A549 (cell line): Measurements from ENCODE around the gene ATP5MC3. TPM values are rescaled to one million over a fixed set of nuclear protein-coding genes. Genes with fewer than 3 reads are reported as not detected.

ENCODE experiments used
- ATAC-seq, 2 experiments: fragments of 200-7000 bp in 1 of 2; fragments of >200 bp in 1 of 2; cut with Nextera tagmentation in 1 of 2; cut with Tn5 transposase in 1 of 2; 3 replicates each; pipeline versions ENCODE4 v1.8.0 to v1.9.1; 2018 to 2020; ENCODE audit warnings: mild to moderate bottlenecking in 1 of 2, moderate library complexity in 1 of 2
- CTCF ChIA-PET: fragments of 300-600 bp; sonication (Branson Sonifier 250); formaldehyde crosslinking; extraction: SDS; loops from one replicate; lab custom pipeline; 2021; ENCODE audit warnings: antibody characterized with exemption, inconsistent platforms; lab: Yijun Ruan, JAX
- POLR2A ChIA-PET: fragments of 350-600 bp; formaldehyde crosslinking; extraction: SDS; loops from one replicate; lab custom pipeline; 2021; ENCODE audit warnings: antibody characterized with exemption, inconsistent platforms; lab: Yijun Ruan, JAX
- DNase-seq, 2 experiments: peaks; one replicate each; pipeline versions ENCODE4 v3.0.0 to v3.0.0-alpha.2; 2011 to 2016; ENCODE audit warnings: low read depth in 1 of 2, low spot score in 1 of 2
- FAIRE-seq: peaks from 2 replicates; lab custom pipeline; 2011; peaks lifted over from hg19 to GRCh38; lab: Jason Lieb, UNC
- H3K27ac ChIP-seq, 2 experiments: fragments of >200 bp; sonication (Bioruptor Twin); formaldehyde crosslinking; 3 replicates each; pipeline ENCODE4 v1.5.1; 2016 to 2017
- H3K4me1 ChIP-seq: fragments of >200 bp; sonication (Bioruptor Twin); formaldehyde crosslinking; 3 replicates; pipeline ENCODE4 v1.6.1; 2016
- H3K4me2 ChIP-seq: fragments of >200 bp; sonication (Bioruptor Twin); formaldehyde crosslinking; 3 replicates; pipeline ENCODE4 v1.6.1; 2016
- H3K4me3 ChIP-seq: fragments of >200 bp; sonication (Bioruptor Twin); formaldehyde crosslinking; 3 replicates; pipeline ENCODE4 v1.5.1; 2016
- H3K9me3 ChIP-seq: fragments of >200 bp; sonication (Bioruptor Twin); formaldehyde crosslinking; 3 replicates; pipeline ENCODE4 v1.6.1; 2016
- BHLHE40 ChIP-seq: IDR thresholded peaks from 2 replicates; pipeline ENCODE4 v1.6.1; 2012; ENCODE audit warnings: low read depth, low read length, inconsistent platforms
- CEBPB ChIP-seq, 2 experiments: fragments of >200 bp in 1 of 2; sonication (Bioruptor Twin) in 1 of 2; formaldehyde crosslinking in 1 of 2; IDR thresholded peaks; 2 replicates each; pipeline ENCODE4 v1.6.1; 2012 to 2016
- CHD2 ChIP-seq: fragments of 150-350 bp; IDR thresholded peaks from 2 replicates; pipeline ENCODE4 v1.6.1; 2014; ENCODE audit warnings: low read length; ENCODE audit not compliant: partially characterized antibody
- CHD4 ChIP-seq: fragments of 200-600 bp; sonication (generic); IDR thresholded peaks from 2 replicates; pipeline ENCODE4 v1.6.1; 2016; ENCODE audit warnings: antibody characterized with exemption, mild to moderate bottlenecking, borderline replicate concordance
- EHF ChIP-seq: fragments of 250-450 bp; sonication (Bioruptor Pico); IDR thresholded peaks from 2 replicates; pipeline ENCODE4 v1.5.0; 2020; ENCODE audit warnings: mild to moderate bottlenecking
- EHMT2 ChIP-seq: fragments of 200-600 bp; sonication (generic); IDR thresholded peaks from 2 replicates; pipeline ENCODE4 v1.6.1; 2016; ENCODE audit warnings: antibody characterized with exemption, low read depth, mild to moderate bottlenecking, moderate library complexity
- EP300 ChIP-seq, 2 experiments: fragments of >200 bp; sonication (Bioruptor Twin); formaldehyde crosslinking; IDR thresholded peaks; 2 replicates in 1 of 2; 3 replicates in 1 of 2; pipeline ENCODE4 v1.6.1; 2016 to 2017
- ESRRA ChIP-seq: fragments of 150-350 bp; IDR thresholded peaks from 2 replicates; pipeline ENCODE4 v1.6.1; 2014; ENCODE audit warnings: mild to moderate bottlenecking, low read length, borderline replicate concordance
- FOSL2 ChIP-seq, 2 experiments: fragments of 450-650 bp in 1 of 2; fragments of >200 bp in 1 of 2; sonication (Bioruptor Twin) in 1 of 2; formaldehyde crosslinking; IDR thresholded peaks; 2 replicates each; pipeline versions ENCODE4 v1.5.0 to v1.6.1; 2016 to 2020; ENCODE audit warnings: mild to moderate bottlenecking in 1 of 2, moderate library complexity in 1 of 2
- FOXS1 ChIP-seq: fragments of 250-450 bp; sonication (Bioruptor Pico); IDR thresholded peaks from 2 replicates; pipeline ENCODE4 v1.5.0; 2020; ENCODE audit warnings: mild to moderate bottlenecking, moderate library complexity
- GATA3 ChIP-seq: IDR thresholded peaks from 2 replicates; pipeline ENCODE4 v1.6.1; 2012; ENCODE audit warnings: borderline replicate concordance
- HOXB5 ChIP-seq: fragments of 250-450 bp; sonication (Bioruptor Pico); IDR thresholded peaks from 2 replicates; pipeline ENCODE4 v1.5.0; 2020; ENCODE audit warnings: mild to moderate bottlenecking, moderate library complexity
- JUN ChIP-seq, 2 experiments: fragments of >200 bp; sonication (Bioruptor Twin); formaldehyde crosslinking; IDR thresholded peaks; 2 replicates in 1 of 2; 3 replicates in 1 of 2; pipeline ENCODE4 v1.6.1; 2016 to 2017
- KDM5A ChIP-seq: fragments of 200-600 bp; sonication (generic); IDR thresholded peaks from 2 replicates; pipeline ENCODE4 v1.6.1; 2016; ENCODE audit warnings: antibody characterized with exemption, mild to moderate bottlenecking
- PHF8 ChIP-seq: fragments of 200-600 bp; sonication (generic); IDR thresholded peaks from 2 replicates; pipeline ENCODE4 v1.6.1; 2016; ENCODE audit warnings: low read depth, mild to moderate bottlenecking, antibody characterized with exemption, moderate library complexity, borderline replicate concordance
- POLR2A ChIP-seq: IDR thresholded peaks from 2 replicates; pipeline ENCODE4 v1.6.1; 2012; ENCODE audit warnings: mild to moderate bottlenecking, low read length
- RAD21 ChIP-seq, 2 experiments: fragments of >200 bp in 1 of 2; sonication (Bioruptor Twin) in 1 of 2; formaldehyde crosslinking in 1 of 2; IDR thresholded peaks in 1 of 2; conservative IDR thresholded peaks in 1 of 2; 2 replicates in 1 of 2; 3 replicates in 1 of 2; pipeline ENCODE4 v1.6.1; 2012 to 2018; ENCODE audit warnings: inconsistent platforms in 1 of 2
- RCOR1 ChIP-seq: fragments of 150-350 bp; IDR thresholded peaks from 2 replicates; pipeline ENCODE4 v1.6.1; 2014; ENCODE audit warnings: antibody characterized with exemption, low read length, low read depth
- ZFP36 ChIP-seq: fragments of 450-650 bp; IDR thresholded peaks from 2 replicates; pipeline ENCODE4 v1.6.1; 2014; ENCODE audit warnings: borderline replicate concordance; ENCODE audit not compliant: partially characterized antibody
- ZNF302 ChIP-seq: fragments of 250-450 bp; sonication (Bioruptor Pico); IDR thresholded peaks from 2 replicates; pipeline ENCODE4 v1.9.0; 2021; ENCODE audit warnings: inconsistent platforms, mild to moderate bottlenecking, moderate library complexity
- WGBS: methylation state at CpG from one replicate; pipeline ENCODE4 v1.1.6; 2017; ENCODE audit errors: missing lambda C conversion rate; 5-methylcytosine and 5-hydroxymethylcytosine counted together
- polyA plus RNA-seq, 4 experiments: library from polyadenylated mRNA; depleted of rRNA in 3 of 4; stranded (reverse); fragments of >200 nt; fragmentation: RNase III in 1 of 4; extraction: RNeasy Plus Mini Kit Qiagen cat#74134 plus additional on column Dnase treatment in 1 of 4; gene quantifications; 2 replicates in 3 of 4; 3 replicates in 1 of 4; pipeline ENCODE4 v1.2.3, GENCODE V29; 2011 to 2017
- TF ChIP-seq, protein P1 (sequence below): fragments of >200 bp; sonication (Bioruptor Twin); formaldehyde crosslinking; IDR thresholded peaks from 3 replicates; pipeline ENCODE4 v1.6.1; 2016
- TF ChIP-seq, protein P2 (sequence below): fragments of 250-450 bp; sonication (Bioruptor Pico); IDR thresholded peaks from 2 replicates; pipeline ENCODE4 v1.5.0; 2020; ENCODE audit warnings: low read depth, mild to moderate bottlenecking, moderate library complexity

ATP5MC3 gene
- polyA plus RNA-seq, 2 of the 4 experiments (the other 2 are of a cell fraction) = 437 to 642 TPM

DNA sequence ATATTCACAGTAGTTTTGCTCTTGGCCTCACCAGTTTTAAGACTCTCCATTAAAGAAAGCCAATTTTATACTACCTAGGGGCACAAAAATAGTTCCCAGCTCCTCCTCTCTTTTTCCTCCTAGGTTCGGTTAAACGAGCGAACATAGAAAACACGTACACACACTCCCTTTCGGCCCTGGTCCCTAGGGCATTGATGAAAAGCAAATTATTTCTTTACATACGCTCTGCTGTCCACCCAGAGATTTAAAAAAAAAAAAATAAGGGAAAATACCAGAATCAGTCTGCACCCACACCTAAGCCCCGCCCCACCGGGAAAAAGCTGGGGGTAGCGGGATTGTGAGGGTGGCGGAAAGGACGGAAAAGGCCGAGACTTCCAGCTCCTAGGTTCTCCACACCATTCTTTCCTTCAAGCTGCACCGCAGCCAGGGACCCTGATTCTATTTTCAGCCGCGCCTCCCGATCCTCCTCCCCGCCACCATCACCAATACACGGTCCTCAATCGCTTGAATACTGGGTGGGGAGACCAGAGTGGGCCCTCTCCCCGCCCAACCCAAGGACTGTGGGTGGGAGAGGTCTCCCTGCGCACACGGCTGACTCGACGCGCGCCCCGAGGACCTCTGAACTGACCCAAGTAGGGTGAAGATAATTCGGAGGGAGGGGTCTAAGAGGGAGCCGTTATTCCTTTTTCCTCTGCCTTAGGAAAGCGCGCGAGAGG, 14.3 kb downstream of the ATP5MC3 start:
- no peak for FAIRE-seq
- 1% methylated on average over 32 of the region's 32 CpGs for WGBS
- peaks cover 18% of the 10 kb centered on the region; the same call in 2 of the 3 replicates for H3K4me1 ChIP-seq
- peak; percentile 27 to 30 for ATAC-seq
- TF ChIP-seq JUN (IDR thresholded peaks at IDR 0.05) (peak in 1 of 2 experiments; percentile 49; a peak in 1 of 5 replicates), KDM5A (0 out of 2 replicates have a peak, but pooled peaks have one; percentile 33)
- TF ChIP-seq, protein P1, sequence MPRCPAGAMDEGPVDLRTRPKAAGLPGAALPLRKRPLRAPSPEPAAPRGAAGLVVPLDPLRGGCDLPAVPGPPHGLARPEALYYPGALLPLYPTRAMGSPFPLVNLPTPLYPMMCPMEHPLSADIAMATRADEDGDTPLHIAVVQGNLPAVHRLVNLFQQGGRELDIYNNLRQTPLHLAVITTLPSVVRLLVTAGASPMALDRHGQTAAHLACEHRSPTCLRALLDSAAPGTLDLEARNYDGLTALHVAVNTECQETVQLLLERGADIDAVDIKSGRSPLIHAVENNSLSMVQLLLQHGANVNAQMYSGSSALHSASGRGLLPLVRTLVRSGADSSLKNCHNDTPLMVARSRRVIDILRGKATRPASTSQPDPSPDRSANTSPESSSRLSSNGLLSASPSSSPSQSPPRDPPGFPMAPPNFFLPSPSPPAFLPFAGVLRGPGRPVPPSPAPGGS = no peak
- DNase-seq = peak; percentile 28 to 32
- no peaks in the 10 kb centered on the region for H3K9me3 ChIP-seq
- CTCF ChIA-PET = no interaction called here
- H3K4me3 ChIP-seq = peak overlapping the region; percentile 95
- peak overlapping the region; percentile 93 for H3K4me2 ChIP-seq
- POLR2A ChIA-PET = no interaction called here
- peak overlapping the region; percentile 93 to 95 for H3K27ac ChIP-seq

DNA sequence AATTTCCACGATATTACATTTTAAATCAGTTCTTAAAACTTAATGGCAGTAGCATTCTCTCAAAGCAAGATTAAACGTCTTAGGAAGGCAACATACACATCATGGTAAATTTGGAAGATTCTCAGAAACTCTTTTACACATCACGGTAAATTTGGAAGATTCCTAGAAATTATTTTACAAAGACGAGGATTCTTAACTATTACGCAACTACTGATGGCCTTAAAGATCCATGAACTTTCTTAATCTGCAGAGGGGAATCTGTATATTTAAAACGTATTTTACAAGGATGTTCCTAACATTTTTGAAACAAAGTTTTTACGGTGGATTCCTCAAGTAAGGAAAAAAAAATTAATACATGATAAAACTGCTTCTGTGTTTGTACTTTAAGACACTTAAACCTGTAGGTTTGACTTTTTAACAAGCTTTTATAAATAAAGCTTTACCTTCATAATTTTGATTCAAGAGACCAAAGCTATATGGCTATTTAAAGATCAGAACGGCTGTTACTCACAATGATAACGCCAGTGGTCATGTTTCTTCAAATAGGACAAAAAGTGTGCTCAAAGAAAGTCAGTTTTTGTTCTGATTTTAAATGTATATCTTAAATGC, 15.2 kb downstream of the ATP5MC3 start:
- FAIRE-seq (no peak), ATAC-seq (no peak), DNase-seq (no peak)
- Histone ChIP-seq H3K4me1 (peaks cover 18% of the 10 kb centered on the region; the same call in 2 of the 3 replicates), H3K4me3 (peak overlapping the region; percentile 95), H3K9me3 (no peaks in the 10 kb centered on the region), H3K4me2 (peak overlapping the region; percentile 93), H3K27ac (peak overlapping the region; percentile 93 to 95; a peak in 4 of 6 replicates)
- CTCF ChIA-PET = interaction anchor here (0.8 kb wide), 1 partner anchor 15 kb away, joined by 3 read pairs; no protein-coding TSS in a partner anchor
- WGBS = 19% methylated on average over 9 of the region's 9 CpGs
- POLR2A ChIA-PET = no interaction called here
- TF ChIP-seq CEBPB (IDR thresholded peaks at IDR 0.05) (peak; percentile 72 to 81; a peak in 3 of 4 replicates), RCOR1 (no peak)

DNA sequence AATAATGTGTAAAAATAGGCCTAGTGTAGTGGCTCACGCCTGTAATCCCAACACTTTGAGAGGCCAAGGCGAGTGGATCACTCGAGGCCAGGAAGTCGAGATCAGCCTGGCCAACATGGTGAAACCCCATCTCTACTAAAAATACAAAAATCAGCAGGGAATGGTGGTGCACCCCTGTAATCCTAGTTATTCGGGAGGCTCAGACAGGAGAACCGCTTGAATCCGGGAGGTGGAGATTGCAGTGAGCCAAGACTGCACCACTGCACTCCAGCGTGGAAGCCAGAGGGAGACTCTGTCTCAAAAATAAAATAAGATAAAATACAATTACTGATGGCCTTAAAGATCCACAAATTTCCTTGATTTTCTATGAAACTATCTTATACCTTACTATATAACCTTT, 17.3 kb downstream of the ATP5MC3 start:
- Histone ChIP-seq H3K4me2 (no peak overlapping the region), H3K27ac (no peak overlapping the region), H3K4me1 (peaks cover 16% of the 10 kb centered on the region; the same call in 2 of the 3 replicates), H3K4me3 (no peak overlapping the region), H3K9me3 (no peaks in the 10 kb centered on the region)
- no peak for ATAC-seq
- CTCF ChIA-PET = interaction anchor here (0.8 kb wide), 1 partner anchor 1480 kb away, joined by 3 read pairs; no protein-coding TSS in a partner anchor
- FAIRE-seq = no peak
- POLR2A ChIA-PET = no interaction called here
- WGBS = 94% methylated on average over 8 of the region's 8 CpGs
- TF ChIP-seq FOXS1 (CRISPR knock-in tag) = no peak
- TF ChIP-seq PHF8 = no peak
- no peak for TF ChIP-seq ZFP36
- TF ChIP-seq, protein P1 = no peak
- TF ChIP-seq ZNF302 (CRISPR knock-in tag) = no peak
- TF ChIP-seq GATA3 = no peak
- no peak for TF ChIP-seq EHMT2
- TF ChIP-seq CHD4 = no peak
- TF ChIP-seq FOSL2 (IDR thresholded peaks at IDR 0.05) = no peak
- no peak for TF ChIP-seq FOSL2 (CRISPR knock-in tag; IDR thresholded peaks at IDR 0.05)
- no peak for TF ChIP-seq CHD2
- no peak for TF ChIP-seq POLR2A
- no peak for TF ChIP-seq ESRRA
- TF ChIP-seq EP300 (IDR thresholded peaks at IDR 0.05) = no peak
- TF ChIP-seq EHF (CRISPR knock-in tag) = no peak
- TF ChIP-seq, protein P2, sequence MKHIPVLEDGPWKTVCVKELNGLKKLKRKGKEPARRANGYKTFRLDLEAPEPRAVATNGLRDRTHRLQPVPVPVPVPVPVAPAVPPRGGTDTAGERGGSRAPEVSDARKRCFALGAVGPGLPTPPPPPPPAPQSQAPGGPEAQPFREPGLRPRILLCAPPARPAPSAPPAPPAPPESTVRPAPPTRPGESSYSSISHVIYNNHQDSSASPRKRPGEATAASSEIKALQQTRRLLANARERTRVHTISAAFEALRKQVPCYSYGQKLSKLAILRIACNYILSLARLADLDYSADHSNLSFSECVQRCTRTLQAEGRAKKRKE (CRISPR knock-in tag) = no peak
- no peak for TF ChIP-seq BHLHE40
- TF ChIP-seq HOXB5 (CRISPR knock-in tag) = no peak
- TF ChIP-seq RAD21 (conservative IDR thresholded peaks at IDR 0.05 in 1 of 2, IDR thresholded peaks at IDR 0.05 in 1 of 2) = no peak
- no peak for TF ChIP-seq RCOR1
- DNase-seq = no peak
